ENCODE measurements around the gene PIAS2. TPM values are rescaled to one million over a fixed set of nuclear protein-coding genes. Genes with fewer than 3 reads are reported as not detected.

The PIAS2 gene
- total and polyA plus RNA-seq, 2 experiments from 2014 or later: 18.4 to 30.7 TPM

DNA sequence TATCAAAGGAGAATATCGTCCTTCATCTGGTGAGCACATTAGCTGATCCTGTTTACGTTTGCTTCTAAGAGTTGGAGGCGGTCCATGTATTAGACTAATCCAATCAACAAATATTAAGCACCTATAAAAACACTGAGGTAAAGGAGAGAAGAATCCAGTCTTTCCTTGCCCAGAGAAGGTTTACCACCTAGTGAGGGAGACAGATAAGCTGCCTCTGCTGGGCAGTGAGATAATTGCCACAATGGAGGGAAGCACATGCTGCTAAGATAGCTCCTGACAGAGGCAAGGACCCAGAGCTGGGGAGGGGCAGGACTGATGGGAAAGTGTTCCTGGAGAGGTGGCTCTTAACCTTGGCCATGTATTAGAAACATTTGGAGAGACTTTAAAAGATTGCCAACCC, 123.7 kb downstream of the PIAS2 start:
- no peak overlapping the region for H3K27ac ChIP-seq
- H3K79me2 ChIP-seq: no peaks in the 10 kb centered on the region
- no peaks in the 10 kb centered on the region for H3K27me3 ChIP-seq
- H3K36me3 ChIP-seq (replicated peaks; ENCODE audit: insufficient read depth, low read depth): no peaks in the 10 kb centered on the region
- H3K9me2 ChIP-seq (replicated peaks; ENCODE audit: insufficient read depth): no peaks in the 10 kb centered on the region
- no peak for DNase-seq (ENCODE audit: low spot score)
- no peaks in the 10 kb centered on the region for H3K4me1 ChIP-seq (ENCODE audit: insufficient read depth)
- WGBS (ENCODE audit: low lambda C conversion rate, missing lambda C conversion rate): 58% methylated on average over 3 of the region's 3 CpGs
- H3K4me3 ChIP-seq: no peak overlapping the region
- H2AFZ ChIP-seq: no peak overlapping the region
- H3K4me2 ChIP-seq: no peak overlapping the region
- H4K20me1 ChIP-seq (ENCODE audit: insufficient read depth, poor library complexity, severe bottlenecking): no peaks in the 10 kb centered on the region
- no peaks in the 10 kb centered on the region for H3K9me3 ChIP-seq (ENCODE audit: low read depth)
- TF ChIP-seq, protein P1, sequence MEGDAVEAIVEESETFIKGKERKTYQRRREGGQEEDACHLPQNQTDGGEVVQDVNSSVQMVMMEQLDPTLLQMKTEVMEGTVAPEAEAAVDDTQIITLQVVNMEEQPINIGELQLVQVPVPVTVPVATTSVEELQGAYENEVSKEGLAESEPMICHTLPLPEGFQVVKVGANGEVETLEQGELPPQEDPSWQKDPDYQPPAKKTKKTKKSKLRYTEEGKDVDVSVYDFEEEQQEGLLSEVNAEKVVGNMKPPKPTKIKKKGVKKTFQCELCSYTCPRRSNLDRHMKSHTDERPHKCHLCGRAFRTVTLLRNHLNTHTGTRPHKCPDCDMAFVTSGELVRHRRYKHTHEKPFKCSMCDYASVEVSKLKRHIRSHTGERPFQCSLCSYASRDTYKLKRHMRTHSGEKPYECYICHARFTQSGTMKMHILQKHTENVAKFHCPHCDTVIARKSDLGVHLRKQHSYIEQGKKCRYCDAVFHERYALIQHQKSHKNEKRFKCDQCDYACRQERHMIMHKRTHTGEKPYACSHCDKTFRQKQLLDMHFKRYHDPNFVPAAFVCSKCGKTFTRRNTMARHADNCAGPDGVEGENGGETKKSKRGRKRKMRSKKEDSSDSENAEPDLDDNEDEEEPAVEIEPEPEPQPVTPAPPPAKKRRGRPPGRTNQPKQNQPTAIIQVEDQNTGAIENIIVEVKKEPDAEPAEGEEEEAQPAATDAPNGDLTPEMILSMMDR (IDR thresholded peaks at IDR 0.05; ENCODE audit: poor library complexity): no peak
- TF ChIP-seq EZH2phosphoT487 (IDR thresholded peaks at IDR 0.05; ENCODE audit: low read depth, severe bottlenecking, unreplicated experiment) (no peak), EZH2 (IDR thresholded peaks at IDR 0.05; ENCODE audit: borderline replicate concordance) (no peak)

DNA sequence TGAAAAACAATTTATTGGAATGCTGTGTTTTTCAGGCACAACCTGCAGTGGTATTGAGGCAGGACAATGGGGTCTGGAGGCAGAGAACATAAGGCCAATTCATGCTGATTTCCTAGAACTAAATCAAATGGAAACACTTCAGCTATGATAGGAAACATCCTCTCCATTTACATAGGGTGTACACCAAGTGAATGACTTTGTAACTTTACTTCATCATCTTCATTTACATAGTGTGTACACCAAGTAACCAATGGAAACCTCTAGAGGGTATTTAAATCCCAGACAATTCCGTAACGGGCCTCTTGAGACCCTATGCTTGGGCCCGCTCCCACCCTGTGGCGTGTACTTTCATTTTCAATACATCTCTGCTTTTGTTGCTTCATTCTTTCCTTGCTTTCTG, 128.2 kb downstream of the PIAS2 start:
- Histone ChIP-seq H3K4me2 (no peak overlapping the region), H3K9me2 (replicated peaks; ENCODE audit: insufficient read depth) (no peaks in the 10 kb centered on the region), H3K79me2 (no peaks in the 10 kb centered on the region), H3K27ac (no peak overlapping the region), H3K4me3 (no peak overlapping the region), H3K36me3 (replicated peaks; ENCODE audit: insufficient read depth, low read depth) (no peaks in the 10 kb centered on the region), H3K4me1 (ENCODE audit: insufficient read depth) (no peaks in the 10 kb centered on the region), H4K20me1 (ENCODE audit: insufficient read depth, poor library complexity, severe bottlenecking) (no peaks in the 10 kb centered on the region), H3K27me3 (no peaks in the 10 kb centered on the region), H2AFZ (no peak overlapping the region), H3K9me3 (ENCODE audit: low read depth) (no peaks in the 10 kb centered on the region)
- 98% methylated on average over 4 of the region's 4 CpGs for WGBS (ENCODE audit: low lambda C conversion rate, missing lambda C conversion rate)
- DNase-seq (ENCODE audit: low spot score): no peak
- TF ChIP-seq, protein P1 (IDR thresholded peaks at IDR 0.05; ENCODE audit: poor library complexity): no peak
- TF ChIP-seq EZH2 (IDR thresholded peaks at IDR 0.05; ENCODE audit: borderline replicate concordance) (no peak), EZH2phosphoT487 (IDR thresholded peaks at IDR 0.05; ENCODE audit: low read depth, severe bottlenecking, unreplicated experiment) (no peak)

DNA sequence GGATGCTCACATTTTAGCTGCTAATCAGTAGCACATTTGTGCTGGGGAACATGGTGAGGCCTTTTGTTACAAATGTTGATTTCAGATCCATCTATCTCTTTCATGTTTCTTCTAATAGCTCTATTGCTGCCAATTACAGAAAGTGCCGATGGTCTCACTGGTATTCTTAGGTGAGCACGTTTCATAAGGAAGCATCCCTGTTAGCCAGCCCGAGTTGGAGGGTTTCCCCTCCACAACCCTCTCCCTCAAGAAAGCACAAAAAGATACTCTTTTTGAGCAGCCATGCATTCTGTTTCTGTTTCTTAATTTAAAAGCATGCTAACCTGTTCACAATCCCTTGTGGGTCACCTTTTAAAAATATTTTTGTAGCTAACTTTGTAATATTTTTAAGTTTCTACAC, 129.6 kb downstream of the PIAS2 start:
- H2AFZ ChIP-seq: no peak overlapping the region
- no peak overlapping the region for H3K4me2 ChIP-seq
- H3K9me3 ChIP-seq (ENCODE audit: low read depth): no peaks in the 10 kb centered on the region
- DNase-seq (ENCODE audit: low spot score): no peak
- no peaks in the 10 kb centered on the region for H4K20me1 ChIP-seq (ENCODE audit: insufficient read depth, poor library complexity, severe bottlenecking)
- H3K79me2 ChIP-seq: no peaks in the 10 kb centered on the region
- no peak overlapping the region for H3K27ac ChIP-seq
- no peaks in the 10 kb centered on the region for H3K36me3 ChIP-seq (replicated peaks; ENCODE audit: insufficient read depth, low read depth)
- H3K9me2 ChIP-seq (replicated peaks; ENCODE audit: insufficient read depth): no peaks in the 10 kb centered on the region
- 94% methylated on average over 3 of the region's 3 CpGs for WGBS (ENCODE audit: low lambda C conversion rate, missing lambda C conversion rate)
- no peaks in the 10 kb centered on the region for H3K4me1 ChIP-seq (ENCODE audit: insufficient read depth)
- no peak overlapping the region for H3K4me3 ChIP-seq
- H3K27me3 ChIP-seq: no peaks in the 10 kb centered on the region
- no peak for TF ChIP-seq EZH2phosphoT487 (IDR thresholded peaks at IDR 0.05; ENCODE audit: low read depth, severe bottlenecking, unreplicated experiment)
- TF ChIP-seq, protein P1 (IDR thresholded peaks at IDR 0.05; ENCODE audit: poor library complexity): no peak
- TF ChIP-seq EZH2 (IDR thresholded peaks at IDR 0.05; ENCODE audit: borderline replicate concordance): no peak

DNA sequence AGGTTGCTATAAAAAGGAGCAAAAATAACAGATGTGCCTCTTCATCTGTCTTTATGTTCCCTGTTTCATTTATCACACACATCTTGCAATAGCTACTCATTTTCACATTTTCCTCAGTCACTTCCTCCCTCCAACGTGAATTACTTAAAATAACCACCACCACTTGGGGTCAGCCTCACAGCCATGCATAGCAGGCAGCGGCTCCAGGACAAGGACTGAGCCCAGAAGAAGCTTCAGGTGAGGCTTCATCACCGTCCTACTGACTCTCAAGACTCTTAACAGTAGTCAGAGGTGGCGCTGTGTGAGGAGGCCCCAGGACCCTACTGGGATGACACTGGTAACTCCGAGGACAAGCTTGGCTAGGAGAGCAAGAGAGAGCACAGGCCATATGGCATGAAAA, 144.9 kb downstream of the PIAS2 start:
- WGBS (ENCODE audit: low lambda C conversion rate, missing lambda C conversion rate): 63% methylated on average over 5 of the region's 5 CpGs
- TF ChIP-seq EZH2phosphoT487 (IDR thresholded peaks at IDR 0.05; ENCODE audit: low read depth, severe bottlenecking, unreplicated experiment) (no peak), EZH2 (IDR thresholded peaks at IDR 0.05; ENCODE audit: borderline replicate concordance) (no peak)
- TF ChIP-seq, protein P1 (IDR thresholded peaks at IDR 0.05; ENCODE audit: poor library complexity): no peak
- H2AFZ ChIP-seq: no peak overlapping the region

More for the DNA sequence above, 144.9 kb downstream of the PIAS2 start:
- H4K20me1 ChIP-seq (ENCODE audit: insufficient read depth, poor library complexity, severe bottlenecking): no peaks in the 10 kb centered on the region
- H3K27ac ChIP-seq: no peak overlapping the region
- no peaks in the 10 kb centered on the region for H3K9me3 ChIP-seq (ENCODE audit: low read depth)
- no peak for DNase-seq (ENCODE audit: low spot score)
- no peaks in the 10 kb centered on the region for H3K9me2 ChIP-seq (replicated peaks; ENCODE audit: insufficient read depth)
- H3K79me2 ChIP-seq: no peaks in the 10 kb centered on the region
- H3K4me3 ChIP-seq: no peak overlapping the region
- no peak overlapping the region for H3K4me2 ChIP-seq
- H3K27me3 ChIP-seq: no peaks in the 10 kb centered on the region
- no peaks in the 10 kb centered on the region for H3K36me3 ChIP-seq (replicated peaks; ENCODE audit: insufficient read depth, low read depth)
- H3K4me1 ChIP-seq (ENCODE audit: insufficient read depth): no peaks in the 10 kb centered on the region
